A673 (cell line): ENCODE measurements around the gene KRTAP4-5. TPM values are rescaled to one million over a fixed set of nuclear protein-coding genes. Genes with fewer than 3 reads are reported as not detected.

Experiments used
- BruUV-seq: library from RNA; stranded (reverse); fragments of 400-500 nt; replicated peaks from 2 replicates; lab custom pipeline; 2021; lab: Mats Ljungman, UMichigan
- CTCF ChIA-PET: fragments of 300-600 bp; sonication (Branson Sonifier 250); formaldehyde crosslinking; loops from one replicate; lab custom pipeline; 2022; ENCODE audit warnings: antibody characterized with exemption; lab: Charles Lee
- POLR2A ChIA-PET: fragments of 300-600 bp; sonication (Branson Sonifier 250); formaldehyde crosslinking; loops from one replicate; lab custom pipeline; 2022; ENCODE audit warnings: antibody characterized with exemption; ENCODE audit not compliant: low non-redundant PET; lab: Charles Lee
- DNase-seq: peaks from one replicate; pipeline ENCODE4 v3.0.0-alpha.2; 2015; ENCODE audit warnings: low spot score
- H3K27ac ChIP-seq: fragments of 200-600 bp; sonication (generic); 2 replicates; pipeline ENCODE4 v1.5.1; 2016; ENCODE audit warnings: mixed run types, low read depth, mild to moderate bottlenecking, mixed read lengths, antibody characterized with exemption, low read length; ENCODE audit not compliant: poor library complexity, severe bottlenecking
- H3K27me3 ChIP-seq: fragments of 200-600 bp; sonication (generic); replicated peaks from 2 replicates; pipeline ENCODE4 v1.6.1; 2017; ENCODE audit warnings: mixed run types, low read depth, mild to moderate bottlenecking, mixed read lengths, antibody characterized with exemption, low read length; ENCODE audit not compliant: insufficient read depth, poor library complexity
- H3K36me3 ChIP-seq: fragments of 200-600 bp; sonication (generic); 2 replicates; pipeline ENCODE4 v1.6.1; 2016; ENCODE audit warnings: mixed run types, mild to moderate bottlenecking, mixed read lengths, antibody characterized with exemption, low read length; ENCODE audit not compliant: insufficient read depth, poor library complexity, severe bottlenecking
- H3K4me1 ChIP-seq: fragments of 200-600 bp; sonication (generic); 2 replicates; pipeline ENCODE4 v1.6.1; 2017; ENCODE audit warnings: mixed run types, mild to moderate bottlenecking, mixed read lengths, antibody characterized with exemption, low read length; ENCODE audit not compliant: insufficient read depth, poor library complexity, severe bottlenecking
- H3K4me3 ChIP-seq: fragments of 200-600 bp; sonication (generic); 2 replicates; pipeline ENCODE4 v1.5.1; 2016; ENCODE audit warnings: low read depth, mixed run types, mild to moderate bottlenecking, mixed read lengths, low read length; ENCODE audit not compliant: poor library complexity, severe bottlenecking
- H3K9me3 ChIP-seq: fragments of 200-600 bp; sonication (generic); 2 replicates; pipeline ENCODE4 v1.6.1; 2016; ENCODE audit warnings: mixed run types, low read depth, mild to moderate bottlenecking, mixed read lengths, antibody characterized with exemption, low read length; ENCODE audit not compliant: poor library complexity, severe bottlenecking
- EZH2 ChIP-seq: fragments of 200-600 bp; sonication (generic); IDR thresholded peaks from 2 replicates; pipeline ENCODE4 v1.6.1; 2017; ENCODE audit warnings: borderline replicate concordance, low read depth, mild to moderate bottlenecking, mixed read lengths, antibody characterized with exemption, low read length; ENCODE audit not compliant: poor library complexity, severe bottlenecking
- intact Hi-C: fragments of 100-400 bp; cut with micrococcal nuclease; formaldehyde crosslinking; loops from one replicate; pipeline ENCODE4 v1.10.0; 2022; ENCODE audit not compliant: unreplicated experiment
- total RNA-seq: library from RNA; stranded (reverse); gene quantifications from 2 replicates; pipeline ENCODE4 v1.2.3, GENCODE V29; 2021
- TF ChIP-seq, protein P1 (sequence below): fragments of 300-800, 200-600 bp; sonication (generic); conservative IDR thresholded peaks from 2 replicates; pipeline ENCODE4 v1.5.1; 2017; ENCODE audit warnings: low read depth, mild to moderate bottlenecking, antibody characterized with exemption, low read length, moderate library complexity, mixed read lengths

KRTAP4-5 gene
- total RNA-seq, 1 experiment from 2014 or later, result not detected

DNA sequence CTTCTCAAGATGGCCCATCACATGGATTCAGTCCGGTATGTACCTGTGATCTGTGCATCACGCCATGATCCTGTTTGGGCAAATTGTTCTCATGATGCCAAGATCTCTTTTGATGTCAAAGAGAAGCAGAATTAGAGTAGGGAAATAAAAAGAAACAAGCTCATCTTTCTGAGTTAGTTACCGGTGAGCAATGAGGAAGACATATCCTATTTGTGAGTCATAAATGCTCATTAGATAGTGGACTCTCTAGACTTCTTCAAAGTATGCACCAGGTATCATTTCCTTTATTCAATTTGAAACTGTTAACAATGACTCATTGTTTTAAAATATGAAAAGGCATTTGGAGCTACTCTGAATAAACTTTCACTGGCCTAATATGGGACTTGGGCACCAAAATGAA is 17.6 kb downstream of the KRTAP4-5 start:
- H3K9me3 ChIP-seq, result no peaks in the 10 kb centered on the region
- no peak overlapping the region for H3K27ac ChIP-seq
- ChIA-PET POLR2A (no interaction called here), CTCF (no interaction called here)
- no peak overlapping the region for H3K4me3 ChIP-seq
- no peaks in the 10 kb centered on the region for H3K36me3 ChIP-seq
- DNase-seq, result no peak
- no peaks in the 10 kb centered on the region for H3K27me3 ChIP-seq
- intact Hi-C loops, result no loop called here
- BruUV-seq, result no TSS peak
- TF ChIP-seq, protein P1, sequence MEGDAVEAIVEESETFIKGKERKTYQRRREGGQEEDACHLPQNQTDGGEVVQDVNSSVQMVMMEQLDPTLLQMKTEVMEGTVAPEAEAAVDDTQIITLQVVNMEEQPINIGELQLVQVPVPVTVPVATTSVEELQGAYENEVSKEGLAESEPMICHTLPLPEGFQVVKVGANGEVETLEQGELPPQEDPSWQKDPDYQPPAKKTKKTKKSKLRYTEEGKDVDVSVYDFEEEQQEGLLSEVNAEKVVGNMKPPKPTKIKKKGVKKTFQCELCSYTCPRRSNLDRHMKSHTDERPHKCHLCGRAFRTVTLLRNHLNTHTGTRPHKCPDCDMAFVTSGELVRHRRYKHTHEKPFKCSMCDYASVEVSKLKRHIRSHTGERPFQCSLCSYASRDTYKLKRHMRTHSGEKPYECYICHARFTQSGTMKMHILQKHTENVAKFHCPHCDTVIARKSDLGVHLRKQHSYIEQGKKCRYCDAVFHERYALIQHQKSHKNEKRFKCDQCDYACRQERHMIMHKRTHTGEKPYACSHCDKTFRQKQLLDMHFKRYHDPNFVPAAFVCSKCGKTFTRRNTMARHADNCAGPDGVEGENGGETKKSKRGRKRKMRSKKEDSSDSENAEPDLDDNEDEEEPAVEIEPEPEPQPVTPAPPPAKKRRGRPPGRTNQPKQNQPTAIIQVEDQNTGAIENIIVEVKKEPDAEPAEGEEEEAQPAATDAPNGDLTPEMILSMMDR, result no peak
- no peak for TF ChIP-seq EZH2
- no peaks in the 10 kb centered on the region for H3K4me1 ChIP-seq

GRCh38 chr17:41127371-41127770 is 22.3 kb downstream of the KRTAP4-5 start:
- no peak for TF ChIP-seq EZH2
- TF ChIP-seq, protein P1, result no peak
- no peak for DNase-seq
- Histone ChIP-seq H3K27ac (no peak overlapping the region), H3K4me1 (no peaks in the 10 kb centered on the region), H3K9me3 (no peaks in the 10 kb centered on the region), H3K4me3 (no peak overlapping the region), H3K27me3 (no peaks in the 10 kb centered on the region), H3K36me3 (no peaks in the 10 kb centered on the region)
- CTCF ChIA-PET, result no interaction called here
- intact Hi-C loops, result no loop called here
- POLR2A ChIA-PET, result no interaction called here
- BruUV-seq, result no TSS peak

DNA sequence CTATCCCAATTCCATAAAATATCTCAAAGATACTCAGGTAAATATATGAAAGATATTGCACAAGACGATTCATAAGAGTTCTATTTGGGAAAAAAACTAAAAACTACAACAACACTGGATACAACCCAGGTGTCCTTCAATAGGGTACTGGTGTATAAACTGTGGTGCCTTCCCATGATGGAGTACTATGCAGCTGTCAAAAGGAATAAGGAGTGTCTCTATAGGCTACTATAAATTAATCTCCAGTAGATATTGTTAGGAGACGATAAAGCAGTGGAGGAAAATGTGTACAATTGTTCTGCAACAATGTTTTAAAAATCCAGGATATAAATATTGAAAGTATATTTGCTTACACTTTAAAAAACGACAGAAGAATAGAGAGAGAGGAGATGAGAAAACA is 23.2 kb downstream of the KRTAP4-5 start:
- intact Hi-C loops, result no loop called here
- POLR2A ChIA-PET, result no interaction called here
- Histone ChIP-seq H3K4me3 (no peak overlapping the region), H3K4me1 (no peaks in the 10 kb centered on the region), H3K36me3 (no peaks in the 10 kb centered on the region), H3K9me3 (no peaks in the 10 kb centered on the region), H3K27ac (no peak overlapping the region), H3K27me3 (no peaks in the 10 kb centered on the region)
- no peak for DNase-seq
- CTCF ChIA-PET, result no interaction called here
- BruUV-seq, result no TSS peak
- TF ChIP-seq, protein P1, result no peak
- TF ChIP-seq EZH2, result no peak
